ENCODE measurements around the gene JTB.

Gene JTB

DNA sequence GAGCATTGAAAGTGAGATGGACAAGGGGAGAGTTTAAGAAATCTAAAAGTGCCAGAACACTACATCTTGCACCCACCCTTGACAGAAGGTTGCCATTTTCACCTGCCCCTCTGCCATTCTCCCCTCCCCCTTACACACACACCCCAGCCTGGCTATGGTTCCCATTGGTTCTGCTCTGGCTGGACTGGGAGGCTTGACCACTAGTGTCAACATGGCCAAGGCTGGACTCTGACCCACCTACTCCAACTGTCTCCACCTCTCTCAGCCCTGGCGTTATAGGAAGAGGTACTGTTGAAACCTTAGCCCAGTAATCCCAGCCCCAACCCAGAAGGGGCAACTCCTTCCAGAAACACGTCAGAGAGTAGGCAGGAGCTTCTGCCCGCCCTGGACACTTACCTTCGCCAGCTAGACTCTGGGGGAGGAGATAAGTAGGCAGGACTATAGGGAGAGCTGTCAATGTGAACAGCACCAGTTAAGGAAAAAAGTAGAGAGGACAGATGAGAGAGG lies 23.6 kb downstream of the JTB start:
- DNase-seq, result no peak

DNA sequence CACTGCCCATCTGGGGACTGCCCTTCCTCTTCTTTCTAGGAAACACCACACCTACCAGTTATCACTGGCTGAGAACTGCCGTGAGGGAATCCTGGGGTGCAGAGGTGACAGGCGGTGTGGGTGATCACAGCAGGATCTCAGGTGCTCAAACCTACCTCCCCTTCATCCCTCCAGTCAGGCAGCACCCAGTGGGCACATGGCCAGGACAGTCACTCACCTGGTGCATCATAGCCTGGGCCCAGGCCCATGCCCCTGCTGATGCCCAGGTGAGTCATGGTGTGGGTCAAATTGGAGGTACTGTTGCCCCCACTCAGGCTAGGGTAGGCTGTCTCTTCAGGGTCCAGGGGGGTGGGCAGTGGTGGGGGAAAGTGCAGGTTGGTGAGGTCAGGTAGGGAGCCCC lies 25.7 kb downstream of the JTB start:
- no peak for DNase-seq

- DNase-seq, result no peak
Measured at GRCh38 chr1:153951183-153951582, 26.3 kb downstream of the JTB start.

DNA sequence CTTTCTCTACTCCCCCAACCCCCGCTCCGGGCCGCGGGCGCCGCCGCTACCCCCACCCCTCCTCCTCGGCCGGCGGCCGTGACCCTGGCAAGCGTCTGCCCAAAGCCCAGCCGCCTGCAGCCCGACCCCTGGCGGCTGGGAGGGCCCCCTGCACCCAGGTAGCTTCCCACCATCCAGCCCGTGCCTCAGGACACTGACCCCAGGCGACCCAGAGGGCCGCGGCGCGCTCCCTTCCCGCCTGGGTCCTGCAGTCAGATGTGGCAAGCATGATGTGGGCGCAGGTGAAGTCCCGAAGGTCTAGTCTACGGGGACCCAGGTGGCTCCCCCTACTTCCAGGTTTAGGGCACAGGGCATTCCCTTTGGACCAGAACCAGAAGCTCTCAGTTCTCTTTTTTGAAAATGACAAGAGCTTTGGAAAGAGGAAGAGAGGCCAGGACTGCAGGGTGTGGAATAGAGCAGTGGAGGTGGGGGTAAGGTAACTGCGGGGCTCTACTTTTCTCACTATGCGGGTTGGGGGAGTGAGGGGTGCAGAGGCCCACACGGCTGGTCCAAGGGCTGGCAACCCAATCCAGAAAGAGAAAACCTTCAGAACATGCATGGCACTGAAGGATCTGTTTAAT lies 30.7 kb downstream of the JTB start, which contains the start of gene DENND4B:
DENND4B (minus strand) TSS at position 97 of the 620 bp plus-strand sequence. CDS start 2,344 bp downstream, outside the sequence.
- peak; percentile 83 for DNase-seq

DNA sequence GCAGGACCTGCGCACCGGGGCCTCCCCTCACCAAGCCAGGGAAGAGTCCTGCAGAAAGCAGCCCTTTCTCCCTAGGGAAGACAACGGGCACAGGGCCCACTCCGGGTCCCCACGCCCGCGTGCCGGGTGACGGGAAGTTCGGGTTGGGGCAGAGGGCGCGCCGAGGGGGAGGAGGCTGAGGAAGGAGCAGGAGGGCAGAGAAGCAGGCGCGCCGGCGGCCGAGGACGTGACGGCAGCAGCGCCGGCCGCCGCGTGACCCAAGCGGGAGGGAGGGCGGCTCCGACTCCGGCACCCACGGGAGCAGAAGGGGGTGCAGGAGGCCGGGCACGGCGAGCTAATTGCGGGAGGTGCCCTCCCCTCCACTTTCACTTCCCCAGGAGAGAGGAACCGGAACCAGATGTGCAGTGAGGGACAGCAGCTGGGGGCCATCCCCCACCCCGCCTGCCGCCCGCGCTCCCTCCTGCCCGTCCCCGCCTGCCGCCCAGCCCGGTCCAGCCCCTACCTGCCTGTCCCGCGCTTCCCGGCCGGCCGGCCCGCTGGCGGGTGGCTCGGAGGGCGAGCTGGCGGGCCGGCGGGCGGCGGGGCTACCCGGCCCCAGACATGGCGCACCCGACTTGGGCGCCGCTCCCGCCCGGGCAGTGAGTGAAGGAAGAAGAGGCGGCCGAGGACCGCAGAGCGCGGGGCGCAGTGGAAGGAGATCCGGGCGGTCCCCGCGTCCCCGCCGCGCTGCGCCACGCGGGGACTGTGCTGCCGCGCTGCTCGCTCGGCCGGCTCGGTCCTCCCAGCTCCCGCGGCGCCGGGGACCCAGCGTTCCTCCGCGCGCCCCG lies 31.5 kb downstream of the JTB start:
- DNase-seq, result peak; percentile 86

DNA sequence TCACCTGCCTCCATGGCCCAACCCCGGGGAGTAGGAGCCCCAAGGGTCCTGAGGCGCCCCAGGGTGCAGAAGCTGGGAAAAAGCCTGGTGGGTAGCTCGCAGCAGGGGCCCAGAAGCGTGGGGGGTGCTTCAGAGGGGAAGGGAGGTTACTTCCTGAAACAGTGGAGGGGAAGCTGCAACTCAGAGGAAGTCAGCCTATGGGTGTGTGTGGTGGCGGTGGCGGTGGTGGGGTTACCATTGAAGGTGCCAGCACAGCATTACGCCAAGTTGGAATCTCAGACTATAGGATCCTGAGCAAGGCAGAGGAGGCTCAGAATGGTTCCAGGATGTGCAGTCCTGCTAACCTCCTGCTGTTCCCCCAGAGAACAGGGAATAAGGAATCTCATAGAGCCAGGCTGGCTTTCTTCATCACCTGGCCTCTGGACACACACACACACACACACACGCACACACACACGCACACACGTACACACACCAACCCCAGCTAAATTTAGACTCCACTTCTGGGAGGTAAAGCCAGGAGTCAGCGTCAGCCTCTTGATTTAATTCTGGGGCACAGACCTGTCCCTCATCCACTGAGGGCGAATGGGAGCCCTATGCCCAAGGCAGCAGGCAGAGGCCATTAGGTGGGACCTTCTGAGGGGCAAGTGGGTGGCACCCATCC lies 32.2 kb downstream of the JTB start:
- peak; percentile 86 for DNase-seq

- no peak for DNase-seq
Measured at GRCh38 chr1:153944827-153945117, 32.7 kb downstream of the JTB start.

DNA sequence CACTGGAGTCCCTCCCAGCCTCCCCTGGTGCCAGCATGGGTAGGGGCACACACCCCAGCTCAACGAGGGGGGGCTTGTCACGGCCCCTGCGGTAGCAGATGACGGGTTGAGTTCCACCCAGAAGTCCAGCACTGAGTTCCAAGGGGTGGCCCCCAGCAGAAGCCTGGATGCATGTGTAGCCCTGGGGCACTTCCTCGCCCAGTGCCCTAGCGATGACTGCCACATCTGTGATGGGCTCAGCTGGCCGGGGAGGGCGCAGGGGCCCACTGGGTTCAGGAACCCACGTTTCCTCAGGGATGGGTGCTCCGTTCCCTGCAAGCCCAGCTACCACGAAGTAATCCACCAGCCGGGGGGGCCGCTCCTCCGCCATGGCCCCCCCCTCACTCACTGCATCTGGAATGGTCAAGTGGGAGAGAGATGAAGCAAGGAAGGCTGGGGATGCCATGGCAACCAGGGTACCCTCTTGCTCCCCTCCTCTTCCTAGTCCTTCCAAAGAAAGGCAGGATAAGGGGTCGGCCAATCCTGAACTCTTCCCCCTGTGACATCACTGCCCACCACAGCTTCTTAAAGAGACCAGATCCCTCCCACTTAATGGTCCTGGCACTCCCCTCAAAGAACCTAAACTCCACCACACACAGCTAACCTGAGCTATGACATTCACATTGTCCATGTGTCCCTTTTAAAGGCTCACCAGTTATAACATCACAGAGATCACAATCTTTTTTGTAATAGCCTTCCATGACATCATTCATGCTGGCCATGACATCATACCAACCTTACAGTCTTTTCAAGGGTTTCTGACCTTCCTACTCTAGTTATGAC lies 33.3 kb downstream of the JTB start:
- peak; percentile 36 for DNase-seq

- no peak for DNase-seq
Measured at GRCh38 chr1:153942766-153943549, 34.5 kb downstream of the JTB start.

- no peak for DNase-seq
Measured at GRCh38 chr1:153941826-153942725, 35.4 kb downstream of the JTB start.

GRCh38 chr1:153940756-153941155 lies 36.7 kb downstream of the JTB start:
- no peak for DNase-seq

DNA sequence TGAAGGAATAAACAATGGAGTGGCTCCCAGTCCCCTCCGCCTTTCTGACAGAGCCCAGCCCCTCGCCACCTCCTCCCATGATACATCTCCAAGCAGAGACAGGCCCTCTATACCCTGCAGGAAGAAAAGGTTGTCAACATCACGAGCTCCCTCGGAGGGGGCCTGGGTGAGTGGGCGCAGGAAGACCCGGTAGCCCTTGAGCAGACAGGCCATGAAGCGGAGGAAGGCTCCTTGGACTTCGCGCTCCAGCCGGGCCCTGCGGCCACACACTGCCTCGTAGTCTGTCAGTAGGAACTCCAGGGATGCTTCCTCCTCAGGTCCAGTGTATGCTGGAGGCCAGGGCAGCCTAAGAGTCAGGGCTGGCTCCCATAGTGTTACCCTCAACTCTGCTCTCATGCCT lies 38.0 kb downstream of the JTB start:
- DNase-seq, result no peak

- no peak for DNase-seq
Measured at GRCh38 chr1:153938996-153939395, 38.5 kb downstream of the JTB start.

DNA sequence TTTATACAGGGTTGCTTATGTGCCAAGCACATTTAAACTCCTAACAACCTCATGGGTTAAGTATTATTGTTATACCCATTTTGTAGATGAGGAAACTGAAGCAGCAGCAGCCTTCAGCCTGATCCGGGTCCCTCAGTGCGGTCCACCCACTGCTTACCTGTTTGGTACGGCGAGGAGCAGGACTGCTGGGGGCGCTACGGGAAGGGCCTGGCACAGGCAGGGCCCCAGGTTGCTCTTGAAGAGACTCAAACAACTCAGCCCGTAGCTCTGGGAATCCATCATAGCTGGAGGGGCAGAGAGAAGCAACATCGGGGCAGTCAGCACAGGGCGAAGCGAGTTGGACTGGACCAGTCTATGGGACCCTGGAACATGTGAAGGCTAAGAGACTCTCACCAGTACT lies 40.1 kb downstream of the JTB start:
- DNase-seq, result no peak

DNA sequence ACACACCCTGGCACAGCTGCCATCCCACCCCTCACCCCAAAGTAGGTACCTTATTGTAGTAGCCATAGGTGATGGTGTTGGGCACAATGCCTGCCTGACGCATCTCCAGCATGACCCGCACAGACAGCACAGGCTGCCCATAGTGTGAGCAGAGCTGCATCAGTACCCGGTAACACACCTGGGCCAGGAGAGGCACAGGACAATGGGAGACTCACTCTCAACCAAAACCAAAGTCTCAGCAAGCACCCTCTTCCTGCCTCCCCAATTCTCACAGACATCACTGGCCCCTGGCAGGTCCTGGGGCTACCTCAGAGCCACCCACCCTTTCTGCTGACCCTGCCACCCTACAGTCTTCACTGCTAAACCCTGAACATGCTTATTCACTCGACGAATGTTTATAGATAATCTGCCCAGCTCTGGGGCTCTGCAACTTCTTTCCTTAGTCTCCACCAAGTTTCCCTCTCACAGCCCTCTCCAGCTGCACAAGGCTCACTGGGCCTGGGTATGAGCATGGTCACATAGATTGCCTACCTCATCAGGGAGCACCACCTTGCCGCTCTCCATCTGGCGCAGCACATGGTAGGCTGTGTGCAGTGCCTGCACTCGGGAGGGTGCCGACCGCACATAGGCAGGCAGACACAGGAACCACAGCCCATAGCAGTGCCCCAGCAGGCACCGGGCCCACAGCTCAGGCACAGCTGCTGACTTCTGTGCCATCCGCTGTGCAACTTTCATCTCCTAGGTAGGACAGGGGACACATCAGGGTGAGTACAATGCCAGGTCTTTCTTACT lies 41.3 kb downstream of the JTB start:
- DNase-seq, result no peak

DNA sequence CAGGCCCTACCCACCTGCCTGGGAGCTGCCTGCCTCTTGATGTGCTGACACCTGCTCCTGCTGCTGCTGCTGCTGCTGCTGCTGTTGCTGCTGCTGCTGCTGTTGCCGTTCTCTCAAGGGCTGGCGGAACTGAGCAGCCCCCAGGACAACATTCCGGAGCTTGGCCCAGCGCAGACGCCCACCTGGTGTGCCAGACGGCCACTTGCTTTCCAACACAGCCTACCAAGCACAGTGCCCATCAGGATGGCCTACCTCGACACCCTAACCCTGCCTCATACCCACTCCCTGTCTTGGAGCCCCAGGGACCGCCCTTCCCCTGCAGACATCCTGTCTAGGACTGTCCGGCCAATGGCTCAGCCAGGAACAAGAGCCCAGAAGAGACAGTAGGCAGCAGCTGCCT lies 42.7 kb downstream of the JTB start:
- no peak for DNase-seq

DNA sequence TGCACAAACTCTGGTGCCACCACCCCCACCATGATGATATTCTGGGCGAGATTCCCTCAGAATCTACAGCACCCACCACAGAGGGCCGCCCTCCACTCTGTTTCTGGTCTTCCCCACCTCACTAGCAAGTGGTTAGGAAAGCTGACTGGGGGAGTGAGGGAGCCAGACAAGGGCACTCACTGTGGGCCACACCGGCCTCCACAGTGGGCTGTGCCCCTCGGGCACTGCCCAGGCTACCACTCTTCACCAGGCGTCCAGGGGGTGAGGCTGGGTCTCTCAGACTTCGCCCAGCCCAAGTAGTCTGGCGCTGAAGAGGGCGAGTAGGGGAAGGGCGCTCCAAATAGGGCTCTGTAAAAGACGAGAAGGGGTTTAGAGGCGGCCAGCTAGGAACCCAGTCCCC lies 43.5 kb downstream of the JTB start:
- DNase-seq, result no peak

GRCh38 chr1:153933430-153933829 lies 44.0 kb downstream of the JTB start:
- no peak for DNase-seq

- no peak for DNase-seq
Measured at GRCh38 chr1:153932156-153933131, 45.0 kb downstream of the JTB start.

Measured in CD4-positive, alpha-beta T cell treated with Interleukin-12 subunit alpha and Interleukin-12 subunit beta, for 1 hour (primary cell).